Stimulated activated CD8-positive, alpha-beta memory T cell treated with anti-CD3 and anti-CD28 coated beads, Interleukin-15, amount 100 ng/mL, for 48 hours (primary cell): Measurements from ENCODE around the gene PYROXD2.
"Not testable (repeated sequence)": the region's sequence is repeated elsewhere in the genome, so short reads cannot be mapped to it uniquely, and the experiment has no call there.

Experiments
- DNase-seq, 2 donors: peaks; one replicate each; pipeline ENCODE4 v3.0.0-alpha.2; 2020; ENCODE audit warnings: low read depth in 2 of 2

The PYROXD2 gene

DNA sequence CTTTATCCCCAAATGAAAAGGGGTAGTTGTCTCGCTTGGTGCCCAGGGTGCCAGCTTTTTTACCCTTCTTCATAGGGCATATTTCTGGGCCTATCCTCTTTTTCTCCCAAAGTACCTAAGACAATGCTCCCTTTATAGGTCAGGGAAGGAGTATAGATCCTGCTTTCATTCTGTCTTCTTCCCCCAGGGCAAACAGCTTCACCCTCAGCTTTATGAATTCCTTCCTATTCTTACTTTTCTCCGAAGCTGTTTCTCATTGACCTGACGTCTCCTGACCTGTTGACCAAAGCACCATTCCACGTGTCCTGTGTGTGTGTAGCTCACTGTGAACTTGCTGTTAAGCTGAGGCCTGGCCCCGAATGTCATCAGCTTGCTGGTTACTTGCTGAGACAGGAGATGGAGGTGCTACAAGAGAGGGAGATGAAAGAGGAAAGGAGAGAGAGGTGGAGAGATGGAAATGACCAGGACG, 48.9 kb downstream of the PYROXD2 start:
- DNase-seq: no peak

DNA sequence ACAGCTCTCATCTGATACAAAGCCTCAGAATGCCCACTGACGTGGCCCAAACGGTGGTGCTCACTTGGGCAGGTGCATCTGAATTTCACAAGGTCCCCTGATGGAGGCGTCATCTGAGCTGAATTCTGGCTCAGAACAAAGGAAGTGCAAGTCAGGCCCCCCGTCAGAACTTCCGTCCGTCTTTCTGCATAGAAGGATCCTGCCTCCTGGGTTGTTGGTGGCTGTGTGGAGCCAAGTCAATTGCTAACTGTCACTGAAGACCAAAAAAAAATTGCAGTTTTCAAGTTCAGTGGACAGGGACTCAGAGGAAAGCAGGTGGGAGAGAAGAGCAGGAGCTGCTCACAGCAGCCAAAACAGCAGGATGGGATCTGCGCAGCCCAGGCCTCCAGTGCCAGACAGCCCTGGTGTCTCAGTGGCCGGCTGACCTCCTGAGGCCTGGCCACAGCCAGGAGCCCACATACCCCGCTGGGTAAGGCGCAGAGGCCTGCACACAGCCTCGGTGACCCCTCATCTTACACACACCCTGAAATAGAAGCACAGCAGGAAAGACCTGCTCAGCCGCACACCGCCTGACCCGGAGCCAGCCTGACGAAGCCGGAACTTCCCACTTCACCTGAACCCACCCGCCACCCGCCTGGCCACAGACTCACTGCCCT, 49.4 kb downstream of the PYROXD2 start:
- no peak for DNase-seq

DNA sequence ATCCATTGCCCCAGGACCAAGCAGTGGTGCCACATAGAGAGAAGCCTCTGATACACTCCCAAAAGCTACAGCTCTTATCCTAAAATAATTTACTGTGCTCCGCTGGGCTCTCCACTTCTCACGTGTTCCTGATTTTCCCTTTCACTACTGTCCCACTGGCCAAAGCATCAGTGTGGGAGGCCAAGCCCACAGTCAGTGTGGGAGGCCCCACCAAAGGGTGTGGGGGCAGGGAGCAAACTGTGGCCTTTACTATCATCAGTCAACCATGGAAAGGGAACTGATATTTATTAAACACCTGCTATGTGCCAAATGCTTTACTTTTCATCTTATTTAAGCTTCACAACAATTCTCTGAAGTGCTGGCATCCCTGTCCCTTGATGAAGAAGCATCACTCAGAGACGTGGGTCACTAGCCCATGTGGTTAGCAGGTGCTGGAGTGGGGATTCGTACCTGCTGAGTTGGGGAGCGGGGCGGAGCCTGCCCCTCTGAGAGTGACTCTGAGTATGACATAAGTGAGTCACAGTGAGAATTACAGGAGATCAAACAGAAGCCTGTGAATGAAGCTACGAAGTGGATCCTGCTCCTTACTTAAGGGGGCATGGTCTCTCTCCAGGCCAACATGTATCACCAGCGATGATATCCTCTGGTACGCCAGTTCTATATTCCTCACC, 50.4 kb downstream of the PYROXD2 start:
- DNase-seq: no peak

DNA sequence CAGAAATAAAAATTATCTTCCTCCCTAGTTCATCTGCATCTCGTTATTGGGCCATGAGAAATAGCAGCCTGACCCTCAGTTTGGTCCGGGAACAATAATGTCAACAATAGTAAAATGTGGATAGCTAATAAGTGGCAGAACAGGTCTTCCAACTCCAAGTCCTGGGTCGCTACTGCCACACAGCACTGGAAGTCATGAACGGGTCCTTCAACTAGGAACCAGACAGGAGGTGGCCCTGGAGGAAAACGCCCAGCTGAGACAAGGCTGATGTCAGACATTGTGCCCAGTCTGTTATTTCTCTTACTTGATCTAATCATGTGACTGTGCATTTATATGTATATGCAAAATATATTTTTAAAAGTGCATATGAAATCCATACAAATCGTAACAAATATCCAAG, 51.8 kb downstream of the PYROXD2 start:
- no peak for DNase-seq

DNA sequence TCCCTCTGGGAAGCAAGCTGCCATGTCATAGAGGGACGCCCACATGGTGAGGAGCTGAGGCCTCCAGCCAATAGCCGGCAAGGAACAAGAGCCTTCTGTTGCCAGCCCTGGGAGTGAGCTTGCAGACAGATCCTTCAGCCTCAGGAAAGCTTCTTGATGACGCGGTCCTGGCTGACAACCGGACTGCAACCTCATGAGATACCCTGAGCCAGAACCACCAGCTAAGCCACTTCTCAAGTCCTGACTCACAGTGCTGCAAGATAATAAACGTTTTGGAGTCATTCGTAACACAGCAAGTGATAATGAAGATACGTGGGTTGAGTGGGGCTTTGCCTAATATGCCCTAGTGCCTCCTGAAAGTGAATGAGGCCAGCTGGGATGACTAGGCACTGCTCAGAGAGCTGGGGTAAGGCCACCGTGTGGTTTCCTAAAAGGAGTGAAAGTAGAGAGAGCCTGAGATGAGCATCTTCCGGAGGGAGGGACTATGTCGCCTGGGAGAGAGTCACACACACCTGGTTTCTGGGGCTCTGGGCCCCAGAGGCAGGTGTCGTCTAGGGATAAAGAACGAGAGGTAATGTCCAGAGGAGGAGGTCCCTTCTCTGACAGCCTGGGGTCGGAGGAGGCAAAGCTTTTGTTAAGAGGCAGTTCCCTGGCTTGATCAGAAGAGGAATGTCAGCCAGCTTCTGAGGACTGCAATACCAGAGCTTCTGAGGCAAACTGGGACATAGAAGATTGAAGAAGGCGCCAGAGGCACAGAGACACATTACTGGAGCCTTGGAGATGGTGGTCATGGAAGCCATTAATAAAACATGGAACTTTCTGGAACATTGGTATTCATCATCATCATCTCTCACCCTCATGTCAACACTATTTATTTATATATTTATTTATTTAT, 53.6 kb downstream of the PYROXD2 start:
- DNase-seq: peak; percentile 27 to 37

DNA sequence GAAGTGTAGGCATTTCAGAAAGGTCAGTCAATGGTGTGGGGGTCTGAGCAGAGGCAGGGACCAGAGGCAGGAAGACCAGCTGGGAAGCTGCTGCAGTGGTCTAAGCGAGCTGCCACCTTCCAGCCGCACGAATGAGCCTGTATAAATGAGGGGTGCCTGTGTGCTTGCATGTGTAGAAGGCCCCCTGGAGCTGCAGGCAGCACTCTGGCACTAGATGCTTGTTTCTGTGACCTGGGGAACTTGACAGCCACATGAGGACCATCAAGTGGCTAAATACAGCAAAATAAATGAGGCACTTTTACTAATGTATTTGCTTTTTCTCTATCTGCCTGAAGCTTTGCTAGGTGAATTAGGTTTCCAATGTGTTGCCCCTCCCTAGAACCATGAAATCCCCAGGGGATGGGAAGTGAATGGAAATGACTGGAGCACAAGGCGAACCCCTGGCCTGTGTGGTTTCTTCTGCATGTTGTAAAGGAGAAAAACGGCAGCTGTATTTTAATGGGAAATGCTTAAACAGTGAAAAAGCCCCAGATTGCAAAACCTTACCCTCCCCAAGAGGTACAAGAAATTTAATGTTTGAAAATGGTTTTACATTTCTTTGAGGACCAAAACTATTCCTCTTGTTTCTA, 57.7 kb downstream of the PYROXD2 start:
- DNase-seq: no peak

DNA sequence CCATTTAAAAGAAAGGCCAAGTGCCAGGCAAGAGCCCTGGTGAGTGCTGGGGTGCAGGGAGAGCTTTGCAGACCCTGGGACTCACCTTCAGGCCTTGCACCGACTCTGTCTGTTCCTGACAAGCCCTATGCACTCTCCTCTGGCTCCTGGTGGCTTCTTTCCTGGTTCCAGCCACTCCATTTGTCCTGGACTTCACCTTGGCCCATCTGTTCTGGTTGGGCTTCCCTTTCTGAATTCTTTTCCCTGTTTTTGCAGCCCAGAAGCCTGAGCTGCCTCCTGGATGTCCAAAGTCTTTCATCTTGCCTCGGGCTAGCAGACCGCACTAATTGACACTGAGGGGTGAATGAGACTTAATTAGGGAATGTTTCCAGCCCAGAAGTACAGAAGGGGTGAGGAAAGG, 60.5 kb downstream of the PYROXD2 start:
- DNase-seq: no peak

DNA sequence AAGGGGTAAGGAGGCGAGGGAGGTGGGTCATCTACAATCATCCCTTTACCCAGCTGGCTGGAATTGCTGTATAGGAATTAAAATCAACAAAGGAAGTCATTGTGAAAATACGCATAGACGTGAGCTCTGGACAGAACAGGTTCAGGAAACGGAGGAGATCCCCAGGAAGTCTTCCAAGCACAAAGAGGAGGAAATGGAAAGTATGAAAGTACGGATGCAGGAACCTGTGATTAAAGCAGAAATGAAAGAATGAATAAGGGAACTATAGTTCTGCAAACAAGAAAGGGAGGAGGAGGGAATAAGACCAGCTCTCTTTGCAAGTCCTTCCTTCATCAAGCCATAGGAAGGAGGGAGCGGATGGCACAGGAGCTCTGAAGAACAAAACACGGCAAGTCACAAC, 61.8 kb downstream of the PYROXD2 start:
- DNase-seq: no peak

DNA sequence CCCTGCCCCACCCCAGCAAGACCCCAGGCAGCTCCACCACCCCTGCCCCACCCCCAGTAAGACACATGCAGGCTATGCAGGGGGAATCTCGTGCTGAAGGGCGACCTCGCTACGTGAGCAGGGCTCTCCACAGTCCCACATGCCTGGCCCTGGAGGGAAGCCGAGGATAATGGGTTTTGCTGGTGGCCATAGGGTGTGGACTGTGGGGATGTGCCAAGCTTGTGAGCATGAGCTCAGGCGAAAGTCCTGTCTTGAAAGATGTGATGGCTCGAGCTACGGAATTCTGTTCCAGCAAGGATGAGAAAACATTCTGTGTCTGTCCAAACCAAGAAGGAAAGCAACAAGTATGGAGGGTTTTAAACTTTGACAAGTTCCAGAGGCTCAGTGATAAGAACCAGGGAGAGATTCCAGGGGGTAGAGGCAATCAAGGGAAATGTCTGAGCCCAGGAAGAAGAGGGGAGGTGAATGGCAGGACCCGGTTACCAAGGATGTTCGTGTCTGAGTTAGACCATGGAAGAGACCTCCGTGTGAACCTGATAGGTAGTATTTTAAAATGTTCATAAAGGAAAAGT, 63.1 kb downstream of the PYROXD2 start:
- no peak for DNase-seq

DNA sequence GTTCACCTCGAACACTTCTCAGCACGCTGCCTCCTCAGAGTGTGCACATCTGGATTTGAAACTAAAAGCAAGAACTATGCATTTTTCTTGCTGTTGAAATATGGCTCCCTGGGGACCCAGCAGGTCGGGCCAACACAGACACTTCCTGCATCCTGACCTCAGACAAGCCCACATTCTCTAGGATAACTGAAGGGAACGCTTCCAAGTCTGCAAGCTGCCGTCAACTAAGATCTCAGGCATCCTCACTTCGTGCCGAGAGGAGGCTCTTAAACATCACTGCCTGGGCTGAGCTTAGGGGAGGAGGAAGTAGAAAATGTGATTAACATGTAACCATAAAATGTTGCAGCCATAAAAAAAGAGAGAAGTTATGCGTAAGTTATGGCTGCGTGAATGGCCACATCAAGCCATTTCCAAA, 65.5 kb downstream of the PYROXD2 start:
- DNase-seq: no peak

DNA sequence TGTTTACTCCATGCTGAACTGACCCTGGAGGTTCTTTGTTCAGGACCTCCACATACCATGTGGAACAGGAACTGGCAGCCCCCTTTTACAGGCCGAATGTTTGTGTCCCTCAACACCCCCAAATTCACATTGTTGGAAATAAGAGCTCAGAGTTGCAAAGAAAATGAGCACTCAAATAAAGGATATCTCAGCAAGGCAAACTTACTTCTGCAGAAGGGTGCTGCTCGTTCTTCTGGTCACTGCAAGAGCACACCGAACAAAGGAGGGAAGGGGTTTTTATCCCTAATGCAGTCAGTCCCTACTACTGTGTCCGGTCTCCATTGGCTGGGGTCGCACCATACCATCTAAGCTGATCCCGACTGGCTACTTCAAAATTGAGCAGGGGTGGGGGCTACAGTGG, 68.1 kb downstream of the PYROXD2 start:
- DNase-seq: no peak

DNA sequence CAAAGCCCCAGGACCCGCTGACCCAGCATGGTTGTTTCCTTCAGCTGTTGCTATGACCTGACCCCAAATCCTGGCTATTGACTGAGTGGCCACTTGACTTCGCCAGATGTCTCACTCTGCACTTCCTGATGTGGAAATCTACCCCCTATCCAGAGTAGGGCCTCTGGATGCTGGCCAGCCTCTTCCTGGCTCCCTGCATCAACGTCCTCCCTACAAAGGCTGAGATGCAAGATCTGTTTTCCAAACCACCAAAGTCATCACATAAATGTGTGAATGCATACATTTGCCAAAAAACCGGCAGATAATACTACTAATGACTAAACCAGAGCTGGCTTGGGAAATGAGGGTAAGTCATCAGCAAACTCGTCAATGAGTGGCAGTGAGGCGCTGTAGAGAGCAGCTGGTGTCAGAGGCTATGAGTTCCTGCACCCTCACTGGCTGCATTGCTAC, 70.4 kb downstream of the PYROXD2 start:
- no peak for DNase-seq

DNA sequence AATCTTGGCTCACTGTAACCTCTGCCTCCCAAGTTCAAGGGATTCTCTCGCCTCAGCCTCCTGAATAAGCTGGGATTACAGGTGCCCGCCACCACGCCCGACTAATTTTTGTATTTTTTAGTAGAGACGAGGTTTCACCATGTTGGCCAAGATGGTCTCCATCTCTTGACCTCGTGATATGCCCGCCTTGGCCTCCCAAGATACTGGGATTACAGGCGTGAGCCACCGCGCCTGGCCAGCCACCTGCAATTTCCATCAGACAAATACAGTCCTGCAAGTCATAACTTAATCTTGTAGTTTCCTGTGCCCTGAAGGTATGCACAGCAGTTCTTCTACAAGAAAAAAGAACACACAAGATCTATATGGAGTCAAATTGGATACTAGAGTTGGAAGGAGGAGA, 73.3 kb downstream of the PYROXD2 start:
- DNase-seq: not testable (repeated sequence)

DNA sequence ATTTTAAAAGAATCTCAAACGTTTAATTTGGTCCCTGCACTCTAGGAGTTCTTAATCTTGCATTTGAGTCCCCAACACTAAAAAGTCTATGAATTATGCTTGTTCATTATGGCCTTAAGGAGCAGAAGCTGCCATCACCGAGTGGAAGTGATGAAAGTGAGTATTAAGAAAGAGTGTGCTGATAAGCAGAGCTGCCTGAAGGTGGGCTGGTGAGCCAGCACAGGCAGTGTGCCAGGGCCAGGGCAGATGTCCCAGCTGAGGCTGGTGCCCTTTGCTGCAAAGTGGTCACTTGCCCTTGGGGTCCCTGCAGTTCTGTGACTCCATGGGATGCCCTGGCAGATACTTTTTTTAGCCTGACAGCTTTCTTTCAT, 74.1 kb downstream of the PYROXD2 start:
- DNase-seq: no peak

DNA sequence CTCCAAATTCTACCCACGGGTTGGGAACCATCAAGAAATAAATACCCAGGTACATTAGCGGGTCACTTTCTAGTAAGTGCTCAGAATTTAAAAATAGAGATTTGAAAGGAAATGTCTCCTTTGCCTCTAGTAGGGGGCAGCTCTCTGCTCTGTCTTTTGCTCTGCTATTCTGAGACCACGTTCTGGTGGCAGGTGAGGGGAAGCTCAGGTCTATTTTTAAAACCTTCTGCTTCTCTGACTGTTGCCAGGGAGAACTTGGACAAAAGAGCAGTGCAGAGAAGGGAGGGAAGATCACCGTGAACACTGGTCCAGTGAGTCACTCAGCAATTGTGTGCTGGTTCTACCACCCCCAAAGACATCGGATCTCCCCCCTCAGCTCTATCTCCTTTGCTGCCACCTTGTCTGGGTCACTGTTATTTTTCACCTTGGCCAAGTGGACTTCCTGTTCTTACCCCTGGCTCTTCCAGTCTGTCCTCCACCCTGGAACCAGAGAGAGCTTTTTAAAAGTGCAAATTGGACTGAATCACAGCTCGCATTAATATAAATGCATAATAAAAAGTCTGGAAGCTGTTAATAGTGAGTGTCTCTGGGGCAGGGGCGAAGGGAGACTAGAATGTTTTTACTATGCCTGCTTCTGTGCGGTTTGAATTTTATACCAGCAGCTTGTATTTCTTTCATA, 74.6 kb downstream of the PYROXD2 start:
- no peak for DNase-seq

DNA sequence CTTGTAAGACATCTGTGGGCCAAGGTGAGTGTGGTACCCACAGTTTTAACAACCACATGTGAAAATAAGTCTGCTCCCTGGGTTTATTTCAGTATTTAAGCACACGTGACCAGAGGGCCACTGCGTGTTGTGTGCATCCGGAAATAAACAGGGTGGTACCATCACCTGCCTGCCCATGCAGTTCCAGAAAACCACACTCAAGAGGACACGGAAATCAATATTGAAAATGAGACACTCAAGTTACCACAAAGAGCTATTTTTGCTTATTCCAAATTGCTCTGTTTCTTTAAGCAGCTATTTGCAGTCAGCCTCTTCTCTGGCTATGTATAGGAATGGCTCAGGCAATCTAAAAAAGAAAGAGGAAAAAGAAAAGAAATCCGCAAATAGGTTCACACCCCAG, 75.2 kb downstream of the PYROXD2 start:
- no peak for DNase-seq

DNA sequence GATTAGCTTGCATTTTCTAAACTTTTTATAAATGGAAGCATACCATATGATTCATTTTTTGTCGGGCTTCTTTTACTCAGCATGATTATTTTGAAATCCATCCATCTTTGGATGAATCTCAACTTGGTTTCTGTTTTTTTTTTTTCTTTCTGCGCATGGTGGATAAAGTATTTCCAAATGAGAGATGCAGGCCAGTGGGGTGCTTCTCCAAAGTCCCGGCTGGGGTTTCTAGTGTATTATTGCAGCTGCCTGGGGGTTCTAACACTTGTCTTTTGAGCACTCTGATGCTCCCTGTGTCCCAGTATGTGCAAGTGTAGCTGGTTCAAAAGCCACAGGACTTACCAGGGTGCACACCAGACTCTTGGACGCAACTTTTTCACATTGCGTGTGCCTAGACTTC, 76.1 kb downstream of the PYROXD2 start:
- no peak for DNase-seq

DNA sequence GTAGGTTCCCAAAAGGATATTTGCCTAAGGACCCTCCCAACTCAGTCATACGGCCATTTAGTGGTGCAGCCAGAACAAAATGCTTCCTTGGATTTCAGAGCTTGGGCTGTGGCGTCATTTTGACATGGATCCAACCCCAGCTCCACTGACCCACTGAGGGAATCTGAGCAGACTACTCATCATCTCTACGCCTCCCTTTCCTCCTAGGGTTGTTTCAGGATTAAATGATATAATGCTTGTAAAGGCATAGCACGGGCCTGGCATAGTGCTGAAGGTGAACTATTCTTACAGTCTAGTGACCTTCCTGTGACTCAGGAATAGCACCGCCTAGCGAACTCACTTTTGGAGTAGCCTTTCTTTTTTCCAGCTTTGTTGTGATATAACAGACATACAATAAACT, 76.7 kb downstream of the PYROXD2 start:
- no peak for DNase-seq

DNA sequence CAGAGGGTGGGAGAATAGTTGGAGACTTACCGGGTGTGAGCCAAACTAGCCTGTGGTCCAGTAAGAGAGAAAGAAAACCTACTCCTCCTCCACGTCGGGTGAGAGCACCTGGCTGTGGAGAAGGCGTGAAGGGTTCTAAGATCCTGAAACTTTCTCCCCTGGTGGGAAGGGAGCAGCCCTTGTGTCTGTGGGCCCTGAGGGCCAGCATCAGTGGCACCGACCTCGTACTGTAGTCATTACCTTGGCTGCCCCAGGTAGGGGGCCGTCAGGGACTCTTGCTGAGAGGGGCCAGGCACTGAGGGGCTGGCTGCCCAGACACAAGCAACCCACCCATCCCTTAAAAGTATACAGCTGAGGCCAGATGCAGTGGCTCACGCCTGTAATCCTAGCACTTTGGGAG, 77.5 kb downstream of the PYROXD2 start:
- no peak for DNase-seq
